Left colon (tissue), 2 donors: ENCODE results near the gene SMAD7. TPM values are rescaled to one million over a fixed set of nuclear protein-coding genes. Genes with fewer than 3 reads are reported as not detected.
A peak's percentile ranks its signal among the peaks of the same experiment; 100 is the strongest.

ENCODE experiments used
- ATAC-seq: fragments of 200-7000 bp; cut with Tn5 transposase; one replicate; pipeline ENCODE4 v1.9.1; 2020; ENCODE audit warnings: mild to moderate bottlenecking, moderate library complexity
- DNase-seq, 2 donors: peaks; one replicate each; pipeline ENCODE4 v3.0.0-alpha.2; 2020
- intact Hi-C, 2 donors: fragments of 100-400 bp; cut with DNase I in 1 of 2; cut with micrococcal nuclease in 1 of 2; formaldehyde crosslinking; loops; one replicate each; pipeline versions ENCODE4 v1.11.2 to v1.14.0; 2022; cut with DNase I, micrococcal nuclease
- total RNA-seq, 2 donors: library from RNA; stranded (reverse); fragmentation: NEBNext Ultra II Directional; extraction: Animal tissue kit (Norgen Biotek cat#: 25700); gene quantifications; one replicate each; pipeline ENCODE4 v1.2.1, GENCODE V29; 2021
- donor health status: DM: no; HTN: no; CAD: no.
- donor health status: DM: yes; HTN: yes; CAD: no.

The SMAD7 gene
- total RNA-seq, 2 donors from 2014 or later = 36.4 to 50.0 TPM

GRCh38 chr18:48937869-48938750, 12.7 kb downstream of the SMAD7 start:
- intact Hi-C loops = no loop called here
- DNase-seq (no peak), ATAC-seq (no peak)

DNA sequence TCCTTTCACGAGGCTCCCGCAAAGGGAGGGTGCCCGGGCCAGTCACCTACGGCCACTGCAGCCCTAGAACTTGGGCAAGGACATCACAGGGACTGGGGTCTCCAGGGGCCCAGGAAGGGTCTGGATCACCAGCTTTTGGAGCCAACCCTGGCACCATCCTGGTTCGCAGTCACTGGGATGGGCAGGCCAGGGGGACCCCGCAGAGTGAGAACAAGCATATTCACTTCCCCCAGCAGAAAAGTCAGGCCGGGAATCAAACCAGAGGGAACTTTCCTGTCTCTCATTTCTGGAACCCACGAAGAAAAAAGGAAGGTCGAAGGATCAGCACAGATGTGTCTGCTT, 15.4 kb downstream of the SMAD7 start:
- intact Hi-C loops = no loop called here
- DNase-seq (no peak), ATAC-seq (no peak)

DNA sequence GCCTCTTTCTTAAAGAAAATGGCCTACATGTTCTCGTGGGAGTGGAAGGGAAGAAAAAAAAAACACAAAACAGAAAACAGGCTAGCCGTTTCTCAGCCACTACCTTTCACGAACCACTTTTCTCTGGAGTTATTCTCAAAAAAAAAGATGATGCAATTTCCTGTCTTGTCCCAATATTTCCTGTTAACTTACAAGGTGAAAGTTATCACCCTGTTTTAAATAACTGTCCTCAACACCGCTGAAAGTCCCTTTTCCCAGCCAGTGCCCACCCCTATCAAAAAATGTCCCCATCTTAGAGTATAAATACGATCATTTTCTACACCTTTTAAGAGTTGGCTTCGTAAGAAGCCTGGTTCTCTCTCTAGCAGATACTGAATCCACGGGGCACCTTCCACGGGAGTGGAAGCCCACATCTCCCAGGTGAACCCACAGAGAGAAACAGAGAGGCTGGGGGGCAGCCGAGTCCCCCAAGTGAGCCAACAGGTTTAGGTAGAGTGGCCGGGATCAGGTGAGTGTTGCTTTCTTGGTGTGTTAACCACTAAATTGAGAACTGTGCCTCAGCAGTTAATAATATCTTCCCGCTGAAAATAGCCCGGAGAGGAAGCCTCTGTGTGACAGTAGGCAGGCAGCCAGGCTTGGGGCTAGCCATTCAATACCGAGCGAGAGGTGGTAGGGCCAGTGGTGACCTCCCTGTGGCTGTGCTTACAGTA, 15.9 kb downstream of the SMAD7 start:
- ATAC-seq = no peak
- intact Hi-C loops = no loop called here
- no peak for DNase-seq

DNA sequence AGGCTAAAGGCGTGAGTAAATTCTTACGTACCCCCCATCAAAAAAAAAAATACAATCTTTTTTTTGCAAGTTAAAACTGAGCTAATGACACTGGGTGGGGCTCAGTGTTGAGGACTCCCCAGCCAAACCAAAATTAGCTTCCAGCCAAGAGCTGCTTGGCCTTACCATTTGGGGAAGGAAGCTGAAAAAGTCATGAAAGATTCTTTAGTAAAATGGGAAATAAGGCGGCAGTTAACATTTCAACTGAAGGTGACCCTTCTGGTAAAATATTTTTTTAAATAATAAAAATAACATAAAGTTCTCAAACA, 16.4 kb downstream of the SMAD7 start:
- DNase-seq = no peak
- intact Hi-C loops = no loop called here

DNA sequence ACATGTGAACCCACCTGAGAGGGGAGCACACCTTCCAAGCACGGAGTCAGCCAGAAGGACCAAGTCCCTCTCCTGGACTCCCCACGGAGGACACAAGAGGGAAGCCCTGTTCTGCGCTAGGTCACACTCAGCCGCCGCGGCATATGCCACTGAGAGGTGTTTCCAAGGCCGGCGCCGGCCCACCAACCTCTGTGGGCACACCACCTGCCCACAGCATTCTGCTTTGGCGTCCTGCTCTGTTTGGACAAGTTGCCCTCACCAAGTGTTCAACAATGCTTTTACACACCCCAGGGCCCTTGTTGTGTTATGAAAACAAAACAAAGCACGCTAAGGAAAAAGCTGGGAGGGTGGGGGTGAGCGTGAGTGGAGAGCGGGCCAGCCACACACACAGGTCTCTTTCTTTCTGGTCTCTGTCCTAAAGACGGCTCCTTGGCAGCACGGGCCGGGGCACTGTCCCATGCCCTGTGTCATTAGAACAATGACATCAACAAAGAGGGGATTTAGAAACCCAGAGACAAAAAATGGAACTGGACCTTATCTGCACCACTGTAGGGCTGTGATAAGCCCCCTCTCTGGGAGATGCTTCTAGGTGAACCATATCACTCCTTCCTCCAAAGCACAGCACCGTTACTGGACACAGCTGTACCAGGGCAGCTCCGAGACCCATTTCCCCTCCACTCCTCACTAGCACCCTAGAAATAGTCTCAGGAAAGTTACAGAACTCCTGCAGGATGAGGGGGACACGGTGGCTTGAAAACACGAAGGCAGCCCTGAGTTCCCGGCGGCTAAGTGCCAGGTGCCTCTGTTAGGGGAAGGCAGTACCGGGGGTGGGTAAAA, 17.0 kb downstream of the SMAD7 start:
- ATAC-seq (no peak), DNase-seq (no peak)
- intact Hi-C loops = no loop called here

More for the DNA sequence above, 16.4 kb downstream of the SMAD7 start:
- ATAC-seq = no peak

DNA sequence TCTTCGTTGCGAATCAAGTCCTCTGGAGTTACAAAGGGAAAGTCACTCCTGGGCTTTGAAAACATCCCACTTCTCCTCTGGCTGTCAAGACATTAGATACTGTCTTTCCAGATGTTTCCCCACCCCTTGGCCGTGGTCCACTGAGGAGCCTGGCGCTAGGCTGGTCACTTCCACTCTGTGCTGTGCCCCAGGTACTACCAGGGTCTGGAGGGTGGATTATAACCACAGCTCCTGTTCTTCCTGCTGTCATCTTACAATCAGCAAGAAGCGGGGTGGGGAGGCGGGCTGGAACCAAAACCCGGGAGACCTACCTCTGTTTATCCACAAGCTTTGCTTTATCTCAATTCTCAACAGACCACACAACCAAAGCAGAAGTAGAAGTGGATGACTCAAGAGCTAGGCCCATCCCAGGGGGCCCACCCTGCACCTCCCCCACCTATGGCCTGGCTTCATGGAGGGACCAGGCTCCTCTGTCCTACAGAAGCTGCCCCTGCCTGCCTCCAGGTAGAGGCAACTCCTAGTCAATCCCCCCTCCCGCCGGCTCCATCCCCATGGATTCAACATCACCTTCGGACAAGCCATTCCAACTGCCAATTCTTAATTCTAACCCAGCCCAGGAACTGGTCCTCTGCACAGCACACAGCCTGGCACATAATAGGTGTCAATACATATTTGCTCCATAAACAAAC, 17.8 kb downstream of the SMAD7 start:
- DNase-seq = no peak
- intact Hi-C loops = no loop called here
- ATAC-seq = no peak

DNA sequence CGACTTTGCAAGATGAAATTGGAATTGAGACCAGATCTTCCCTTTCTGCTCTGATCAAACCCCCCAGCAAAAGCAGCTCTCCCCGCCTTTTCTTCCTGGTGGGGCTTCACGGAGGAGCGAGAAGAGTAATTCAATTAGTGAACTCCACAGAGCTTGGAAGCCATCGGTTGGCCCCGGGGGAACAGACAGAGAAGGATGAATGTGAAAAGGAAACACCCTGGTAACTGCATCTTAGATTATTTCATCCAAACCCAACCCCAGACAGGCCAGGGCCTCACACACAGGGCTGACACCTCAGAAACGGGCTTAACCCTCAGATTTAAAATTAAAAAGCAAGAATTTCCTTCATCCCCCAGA, 18.3 kb downstream of the SMAD7 start:
- intact Hi-C loops = no loop called here
- ATAC-seq (no peak), DNase-seq (no peak)

- intact Hi-C loops = no loop called here
- DNase-seq = no peak
- ATAC-seq = no peak
Measured at GRCh38 chr18:48931680-48932461, 18.9 kb downstream of the SMAD7 start.

- ATAC-seq = no peak
- intact Hi-C loops = no loop called here
- no peak for DNase-seq
Measured at GRCh38 chr18:48930926-48931325, 19.8 kb downstream of the SMAD7 start.

DNA sequence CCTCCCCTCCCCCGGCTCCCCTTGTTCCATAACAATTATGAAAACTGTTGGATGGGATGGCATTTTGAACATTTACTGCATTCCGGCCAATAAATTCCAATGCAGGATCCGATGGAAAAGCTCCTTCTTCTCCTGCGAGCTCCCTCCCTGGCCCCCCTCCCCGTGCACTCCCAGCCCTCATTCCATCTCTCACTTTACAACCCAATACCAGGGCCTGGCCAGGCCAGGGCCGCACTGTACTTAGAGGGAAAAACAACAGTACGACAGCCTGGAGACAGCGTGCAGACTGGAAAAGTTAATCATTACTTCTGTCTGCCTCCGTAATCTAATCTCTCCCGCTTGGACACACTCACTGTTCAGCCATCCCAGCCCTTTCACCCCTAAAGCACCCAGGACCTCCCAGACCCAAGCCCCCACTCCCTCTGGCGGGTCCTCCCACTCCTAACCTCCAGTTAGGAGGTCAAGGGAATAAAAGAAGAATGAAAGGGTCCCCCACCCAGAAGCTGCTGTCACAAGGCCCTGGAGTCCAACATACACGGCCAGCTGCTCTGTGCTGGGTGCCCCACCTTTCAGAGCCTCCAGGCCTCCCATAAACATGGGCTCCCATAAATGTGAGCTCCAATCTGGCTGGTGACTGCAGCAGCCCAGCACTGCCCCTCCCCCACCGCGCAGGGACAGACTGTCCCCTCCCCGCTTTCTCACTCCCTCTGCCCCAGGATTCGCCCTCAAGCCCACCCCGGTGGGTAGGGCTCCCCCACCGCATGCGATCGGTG, 20.6 kb downstream of the SMAD7 start:
- ATAC-seq = peak; percentile 71
- DNase-seq = peak; percentile 88 to 90
- intact Hi-C loops = no loop called here

- intact Hi-C loops = no loop called here
- ATAC-seq (no peak), DNase-seq (no peak)
Measured at GRCh38 chr18:48929212-48929612, 21.6 kb downstream of the SMAD7 start.

- intact Hi-C loops = no loop called here
- ATAC-seq = peak; percentile 36
- DNase-seq = peak; percentile 78 to 88
Measured at GRCh38 chr18:48928787-48929186, 22.0 kb downstream of the SMAD7 start.

DNA sequence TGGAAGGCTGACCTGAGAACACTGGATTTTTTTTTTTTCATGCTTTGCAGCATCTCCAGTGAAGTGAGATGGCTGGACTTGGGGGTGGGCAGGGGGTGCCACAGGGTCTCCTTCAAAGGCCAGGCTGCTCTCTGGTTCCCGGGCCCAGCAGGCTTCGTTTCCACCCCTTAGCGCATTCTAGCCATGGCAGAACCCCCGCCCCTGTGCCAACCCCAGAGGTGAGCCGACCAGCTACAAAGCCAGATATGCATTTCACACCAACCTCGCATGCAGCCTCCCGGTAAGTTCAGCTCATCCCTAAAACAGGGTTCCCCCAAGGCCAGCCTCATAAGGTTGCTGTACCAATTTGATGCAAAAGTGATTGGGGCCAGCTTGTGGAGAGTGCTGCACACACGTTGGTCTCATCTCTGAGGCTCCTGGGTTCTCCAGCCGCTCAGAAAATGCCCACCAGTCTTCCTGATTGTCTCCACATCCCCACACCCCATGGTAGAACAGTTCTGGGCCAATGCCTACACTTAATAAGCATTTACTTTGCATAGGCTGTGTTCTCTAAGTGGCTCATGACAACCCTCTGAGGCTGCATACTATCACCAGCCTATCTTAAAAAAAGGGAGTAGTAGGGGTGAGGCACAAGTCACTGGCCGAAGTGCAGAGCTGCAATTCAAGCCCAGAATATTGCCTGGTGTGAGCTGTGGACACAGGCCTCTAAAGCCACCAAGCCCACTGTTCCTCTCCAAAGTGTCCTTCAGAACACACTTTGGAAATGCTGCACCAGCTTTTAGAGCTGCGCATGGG, 23.3 kb downstream of the SMAD7 start:
- ATAC-seq (peak; percentile 8), DNase-seq (no peak)
- intact Hi-C loops = no loop called here

GRCh38 chr18:48926420-48926857, 24.3 kb downstream of the SMAD7 start:
- intact Hi-C loops = no loop called here
- ATAC-seq (peak; percentile 52), DNase-seq (peak; percentile 76 to 90)

DNA sequence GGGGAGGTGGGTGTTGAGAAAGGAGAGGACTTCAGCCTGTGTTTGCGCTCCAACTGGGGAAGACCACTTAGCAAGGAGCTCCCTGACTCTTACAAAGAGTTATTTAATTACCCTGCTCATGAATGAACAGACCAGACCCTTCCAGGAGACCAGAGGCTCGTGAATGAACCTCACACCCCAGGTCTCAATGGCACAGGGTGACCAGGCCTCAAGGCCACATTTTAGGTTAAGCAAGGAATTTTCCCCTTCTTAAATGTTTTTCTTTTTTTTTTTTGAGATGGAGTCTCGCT, 25.3 kb downstream of the SMAD7 start:
- intact Hi-C loops = no loop called here
- DNase-seq (no peak), ATAC-seq (no peak)

- intact Hi-C loops = no loop called here
- no peak for DNase-seq
- no peak for ATAC-seq
Measured at GRCh38 chr18:48924630-48925490, 25.9 kb downstream of the SMAD7 start.
